ENCODE measurements around the gene LRRC14B.
"Not testable (repeated sequence)": the region's sequence is repeated elsewhere in the genome, so short reads cannot be mapped to it uniquely, and the experiment has no call there.

Gene LRRC14B

DNA sequence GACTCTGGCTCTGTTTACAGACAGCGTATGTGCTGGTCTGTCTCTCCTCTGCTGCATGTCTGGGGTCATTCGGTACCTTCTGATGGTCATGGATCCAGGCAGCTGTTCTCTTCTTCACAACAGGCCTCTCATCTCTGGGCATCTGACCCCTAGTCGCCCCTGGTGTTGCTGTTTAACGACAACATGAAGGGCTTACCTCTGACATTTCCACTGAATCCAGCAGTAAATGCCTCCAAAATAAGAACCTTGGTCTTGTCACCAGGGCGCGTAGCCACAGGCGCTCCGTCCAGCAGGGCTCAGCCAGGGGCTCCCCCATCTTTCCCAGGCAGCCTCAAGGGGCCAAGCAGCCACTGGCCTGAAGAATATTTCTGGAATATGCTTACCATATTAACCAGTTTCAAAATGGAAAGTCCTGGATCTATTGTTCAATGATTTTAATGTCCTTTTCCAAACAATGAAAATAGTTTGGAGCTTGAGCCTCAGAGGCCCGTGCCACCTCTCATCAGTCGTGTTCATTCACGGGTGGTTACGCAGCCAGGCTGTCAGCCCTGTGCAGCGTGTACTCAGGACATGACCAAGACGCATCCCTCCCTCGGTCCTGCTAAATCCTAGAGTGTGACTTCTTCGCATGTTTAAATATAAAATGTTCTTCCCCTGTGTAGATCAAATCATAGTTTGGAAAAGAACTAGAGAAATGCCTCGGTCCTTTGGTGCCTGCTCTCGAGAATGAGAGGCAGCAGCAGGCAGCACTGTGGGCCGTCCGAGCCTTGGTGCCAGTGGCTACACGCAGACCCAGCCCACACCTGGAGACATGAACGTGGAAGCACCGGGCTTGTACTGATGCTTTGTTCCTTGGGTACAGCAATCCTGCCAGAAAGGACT lies 30.1 kb upstream of the LRRC14B start:
- DNase-seq = no peak

- DNase-seq = no peak
Measured at GRCh38 chr5:161803-162110, 29.5 kb upstream of the LRRC14B start.

DNA sequence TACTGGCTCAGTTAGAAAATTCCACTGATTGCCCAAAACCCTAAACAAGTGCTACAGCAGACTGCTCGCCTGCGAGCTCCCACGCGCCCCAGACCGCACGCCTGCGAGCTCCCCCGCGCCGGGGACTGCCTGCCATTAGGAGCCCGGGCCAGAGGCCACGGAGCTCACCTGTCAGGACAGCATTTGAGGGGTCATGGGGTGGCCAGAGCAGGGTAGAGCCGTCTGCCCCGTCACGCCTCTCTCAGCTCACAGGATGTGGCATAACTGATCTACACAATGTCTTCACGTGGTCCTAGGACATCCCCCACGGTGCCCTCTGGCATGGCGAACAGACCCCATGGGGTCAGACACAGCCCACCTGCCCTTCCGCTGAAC lies 29.1 kb upstream of the LRRC14B start:
- no peak for DNase-seq

- no peak for DNase-seq
Measured at GRCh38 chr5:162565-163337, 28.5 kb upstream of the LRRC14B start.

DNA sequence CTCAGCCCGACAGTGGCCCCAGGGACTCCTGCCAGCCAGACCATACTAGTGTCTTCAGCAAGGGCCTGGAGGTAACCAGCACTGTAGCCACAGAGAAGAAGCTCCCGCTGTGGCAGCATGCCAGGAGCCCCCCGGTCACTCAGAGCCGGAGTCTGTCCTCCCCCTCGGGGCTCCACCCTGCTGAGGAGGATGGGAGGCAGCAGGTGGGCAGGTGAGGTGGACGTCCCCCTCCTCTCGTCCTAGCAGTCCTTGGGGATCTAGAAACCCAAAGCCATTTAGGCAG lies 28.0 kb upstream of the LRRC14B start:
- no peak for DNase-seq

- DNase-seq = no peak
Measured at GRCh38 chr5:163841-164240, 27.5 kb upstream of the LRRC14B start.

DNA sequence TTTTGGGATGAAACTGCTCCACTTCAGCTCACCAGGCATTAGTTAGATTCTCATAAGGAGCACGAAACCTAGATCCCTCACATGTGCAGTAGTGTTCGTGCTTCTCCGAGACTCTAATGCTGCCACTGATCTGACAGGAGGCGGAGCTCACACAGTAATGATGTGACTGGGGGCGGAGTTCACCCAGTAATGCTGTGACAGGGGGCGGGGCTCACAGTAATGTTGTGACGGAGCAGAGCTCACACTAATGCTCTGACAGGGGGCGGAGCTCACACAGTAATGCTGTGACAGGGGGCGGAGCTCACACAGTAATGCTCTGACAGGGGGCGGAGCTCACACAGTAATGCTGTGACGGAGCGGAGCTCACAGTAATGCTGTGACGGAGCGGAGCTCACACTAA lies 27.1 kb upstream of the LRRC14B start:
- DNase-seq = no peak

GRCh38 chr5:164783-165182 lies 26.5 kb upstream of the LRRC14B start:
- DNase-seq = not testable (repeated sequence)

GRCh38 chr5:166441-167372 lies 24.6 kb upstream of the LRRC14B start:
- no peak for DNase-seq

GRCh38 chr5:167511-167910 lies 23.8 kb upstream of the LRRC14B start:
- DNase-seq = no peak

DNA sequence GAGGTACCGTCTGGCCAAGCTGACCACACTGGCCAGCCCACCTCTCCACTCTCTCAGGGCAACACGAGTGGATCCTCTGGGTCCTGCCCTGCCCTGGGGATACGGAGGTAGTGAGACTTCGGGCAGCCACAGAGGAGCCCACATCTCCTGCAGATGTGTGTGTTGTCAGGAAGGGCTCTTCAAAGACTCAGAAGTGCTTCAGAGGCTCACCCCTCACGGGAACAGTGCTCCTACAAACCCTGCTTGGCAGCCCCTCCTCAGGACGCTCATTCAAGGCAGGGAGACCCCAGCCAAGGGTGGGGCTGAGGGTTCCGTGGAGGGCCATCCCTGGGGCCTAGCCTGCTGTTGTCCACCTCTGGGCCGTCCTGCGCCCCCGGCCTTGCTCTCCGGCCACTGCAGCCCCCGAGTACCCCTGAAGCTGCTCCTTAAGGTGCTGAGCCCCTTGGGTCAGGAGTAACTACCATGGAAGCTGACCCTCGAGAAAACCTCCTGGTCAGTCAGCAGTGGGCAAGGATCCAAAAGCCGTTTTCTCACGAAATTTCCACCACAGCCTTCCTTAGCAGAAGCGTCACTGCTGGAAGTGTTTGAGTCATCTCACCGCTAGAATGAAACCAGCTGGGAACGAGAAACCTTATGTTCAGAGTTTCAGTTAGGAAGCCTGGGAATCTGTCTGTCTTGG lies 23.2 kb upstream of the LRRC14B start:
- DNase-seq = no peak

- peak; percentile 52 for DNase-seq
Measured at GRCh38 chr5:169071-169727, 22.1 kb upstream of the LRRC14B start.

- DNase-seq = no peak
Measured at GRCh38 chr5:169728-170094, 21.6 kb upstream of the LRRC14B start.

- DNase-seq = no peak
Measured at GRCh38 chr5:170971-171800, 20.1 kb upstream of the LRRC14B start.

DNA sequence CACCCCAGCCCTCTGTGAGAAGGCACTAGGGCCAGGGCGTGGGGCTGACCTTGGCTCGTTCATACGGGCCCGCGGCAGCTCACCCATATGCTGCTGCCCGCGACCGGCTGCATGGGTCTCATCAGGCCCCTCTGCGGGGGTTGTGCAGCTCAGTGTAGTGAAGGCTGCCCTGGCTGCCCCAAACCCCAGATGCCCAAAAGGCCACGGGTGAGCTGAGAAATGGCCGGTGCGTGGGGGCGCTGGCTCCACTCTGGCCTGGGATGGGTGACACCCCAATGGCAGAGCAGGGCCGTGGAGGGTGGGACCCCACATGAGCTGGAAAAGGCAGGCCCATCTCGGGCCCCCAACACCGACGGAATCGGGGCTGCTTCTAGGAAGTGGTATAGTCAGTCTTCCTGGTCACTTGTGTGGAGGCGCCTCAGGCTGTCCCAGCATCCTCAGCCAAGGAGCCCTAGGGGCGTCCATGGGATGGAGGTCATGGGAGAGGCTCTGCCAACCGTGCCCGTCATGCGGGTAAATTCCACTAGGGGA lies 19.4 kb upstream of the LRRC14B start:
- no peak for DNase-seq

GRCh38 chr5:172421-172820 lies 18.9 kb upstream of the LRRC14B start:
- DNase-seq = no peak

GRCh38 chr5:172841-173251 lies 18.4 kb upstream of the LRRC14B start:
- DNase-seq = no peak

DNA sequence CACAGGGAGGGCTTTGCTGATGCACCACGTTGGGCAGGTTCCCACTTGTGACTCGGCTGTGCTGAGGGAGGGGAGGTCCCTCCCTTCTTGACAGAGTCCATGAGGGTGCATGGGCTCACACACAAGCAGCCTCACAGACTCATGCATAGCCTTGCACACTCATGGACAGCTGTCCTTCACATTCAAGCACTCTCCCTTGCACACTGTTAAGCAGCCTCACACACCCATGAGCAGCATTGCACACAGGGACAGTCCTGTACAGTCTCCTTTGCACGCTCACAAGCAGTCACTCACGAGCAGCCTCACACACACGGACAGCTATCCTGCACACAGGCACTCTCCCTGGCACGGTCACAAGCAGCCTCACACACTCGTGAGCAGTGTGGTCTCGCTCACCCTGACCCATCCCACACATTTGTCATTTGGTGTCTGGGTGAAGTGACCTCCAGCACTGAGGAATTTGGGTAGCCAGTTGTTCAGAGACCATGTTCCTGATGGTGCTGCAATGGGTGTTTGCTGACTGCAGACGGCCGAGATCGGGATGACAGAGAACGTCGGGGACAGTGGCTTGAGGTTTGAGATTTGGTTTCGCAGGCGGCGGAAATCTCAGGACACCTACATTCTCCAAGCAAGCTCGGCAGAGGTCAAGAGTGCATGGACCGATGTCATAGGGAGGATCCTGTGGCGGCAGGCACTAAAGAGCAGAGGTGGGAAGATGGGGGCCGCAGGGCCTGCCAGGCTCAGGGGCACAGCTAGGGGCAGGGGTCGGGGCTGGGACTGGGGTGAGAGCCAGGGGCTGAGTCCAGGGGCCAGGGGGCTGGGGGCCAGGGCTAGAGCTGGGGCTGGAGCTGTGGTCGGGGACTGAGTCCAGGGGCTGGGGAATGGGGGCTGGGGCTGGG lies 17.7 kb upstream of the LRRC14B start:
- DNase-seq = no peak

- no peak for DNase-seq
Measured at GRCh38 chr5:174291-174600, 17.0 kb upstream of the LRRC14B start.

DNA sequence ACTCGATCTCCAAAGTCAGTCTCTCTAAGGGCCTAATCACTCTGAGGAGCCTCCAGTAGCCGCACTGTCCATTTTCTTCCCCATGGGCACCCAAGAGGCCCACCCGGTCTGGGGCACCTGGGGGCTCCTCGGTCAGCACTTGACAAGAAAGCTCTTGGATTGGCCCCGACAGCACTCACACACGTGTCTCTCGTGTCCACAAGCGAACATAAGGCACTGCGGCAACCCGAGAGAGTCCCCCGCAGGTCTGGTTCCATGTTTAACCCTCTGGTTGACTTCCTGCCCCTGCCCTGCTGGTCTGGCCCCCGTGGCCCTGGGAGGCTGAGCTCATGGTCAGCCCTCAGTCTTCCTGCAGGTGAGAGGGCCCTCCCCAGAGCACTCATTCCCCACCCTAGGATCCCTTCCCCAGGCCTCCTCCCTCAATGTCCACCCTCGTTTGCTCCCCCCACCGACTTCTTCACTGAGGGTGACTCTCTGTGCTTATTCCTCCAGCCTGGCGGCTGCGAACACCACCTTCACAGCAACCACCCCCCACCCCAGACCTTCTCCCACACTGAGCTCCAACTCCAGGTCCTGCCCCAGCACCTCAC lies 16.3 kb upstream of the LRRC14B start:
- no peak for DNase-seq
